Neutrophil (primary cell): ENCODE measurements around the gene HS1BP3.

Experiments
- H3K27ac ChIP-seq: fragments of 200-600 bp; sonication (generic); 2 replicates; pipeline ENCODE4 v1.5.1; 2016; ENCODE audit warnings: mild to moderate bottlenecking, moderate library complexity
- H3K27me3 ChIP-seq: fragments of 200-600 bp; sonication (generic); 2 replicates; pipeline ENCODE4 v1.6.0; 2016; ENCODE audit warnings: mild to moderate bottlenecking
- H3K36me3 ChIP-seq: fragments of 200-600 bp; sonication (generic); 2 replicates; pipeline ENCODE4 v1.5.1; 2017
- H3K4me1 ChIP-seq, 2 experiments: fragments of 200-600 bp in 1 of 2; sonication (generic) in 1 of 2; 1 replicate in 1 of 2; 2 replicates in 1 of 2; pipeline versions ENCODE4 v1.5.1 to v1.6.1; 2013 to 2016; ENCODE audit warnings: low read depth in 1 of 2, low read length in 1 of 2, mild to moderate bottlenecking in 1 of 2, moderate library complexity in 1 of 2; ENCODE audit not compliant: control insufficient read depth in 1 of 2, insufficient read depth in 1 of 2
- H3K4me3 ChIP-seq, 2 experiments: fragments of 200-600 bp in 1 of 2; sonication (generic) in 1 of 2; 1 replicate in 1 of 2; 2 replicates in 1 of 2; pipeline ENCODE4 v1.5.1; 2013 to 2016; ENCODE audit warnings: low read depth in 1 of 2, low read length in 1 of 2, mild to moderate bottlenecking in 1 of 2, moderate library complexity in 1 of 2
- H3K9me3 ChIP-seq: fragments of 200-600 bp; sonication (generic); 2 replicates; pipeline ENCODE4 v1.5.1; 2016
- TF ChIP-seq, protein P1 (sequence below): fragments of 200-600 bp; sonication (generic); IDR thresholded peaks from 2 replicates; pipeline ENCODE4 v1.5.1; 2016; ENCODE audit warnings: antibody characterized with exemption

The HS1BP3 gene

GRCh38 chr2:20626392-20626697 is 24.6 kb downstream of the HS1BP3 start:
- TF ChIP-seq, protein P1, sequence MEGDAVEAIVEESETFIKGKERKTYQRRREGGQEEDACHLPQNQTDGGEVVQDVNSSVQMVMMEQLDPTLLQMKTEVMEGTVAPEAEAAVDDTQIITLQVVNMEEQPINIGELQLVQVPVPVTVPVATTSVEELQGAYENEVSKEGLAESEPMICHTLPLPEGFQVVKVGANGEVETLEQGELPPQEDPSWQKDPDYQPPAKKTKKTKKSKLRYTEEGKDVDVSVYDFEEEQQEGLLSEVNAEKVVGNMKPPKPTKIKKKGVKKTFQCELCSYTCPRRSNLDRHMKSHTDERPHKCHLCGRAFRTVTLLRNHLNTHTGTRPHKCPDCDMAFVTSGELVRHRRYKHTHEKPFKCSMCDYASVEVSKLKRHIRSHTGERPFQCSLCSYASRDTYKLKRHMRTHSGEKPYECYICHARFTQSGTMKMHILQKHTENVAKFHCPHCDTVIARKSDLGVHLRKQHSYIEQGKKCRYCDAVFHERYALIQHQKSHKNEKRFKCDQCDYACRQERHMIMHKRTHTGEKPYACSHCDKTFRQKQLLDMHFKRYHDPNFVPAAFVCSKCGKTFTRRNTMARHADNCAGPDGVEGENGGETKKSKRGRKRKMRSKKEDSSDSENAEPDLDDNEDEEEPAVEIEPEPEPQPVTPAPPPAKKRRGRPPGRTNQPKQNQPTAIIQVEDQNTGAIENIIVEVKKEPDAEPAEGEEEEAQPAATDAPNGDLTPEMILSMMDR = no peak
- Histone ChIP-seq H3K36me3 (peaks cover 91% of the 10 kb centered on the region), H3K27ac (no peak overlapping the region), H3K4me3 (no peak overlapping the region), H3K4me1 (no peaks in the 10 kb centered on the region), H3K9me3 (no peaks in the 10 kb centered on the region), H3K27me3 (no peaks in the 10 kb centered on the region)

- TF ChIP-seq, protein P1 = no peak
- Histone ChIP-seq H3K27me3 (no peaks in the 10 kb centered on the region), H3K4me1 (no peaks in the 10 kb centered on the region), H3K27ac (no peak overlapping the region), H3K36me3 (peaks cover 92% of the 10 kb centered on the region), H3K4me3 (no peak overlapping the region), H3K9me3 (no peaks in the 10 kb centered on the region)
Observed at GRCh38 chr2:20625491-20626391, 25.2 kb downstream of the HS1BP3 start.

- Histone ChIP-seq H3K9me3 (no peaks in the 10 kb centered on the region), H3K27me3 (no peaks in the 10 kb centered on the region), H3K4me1 (no peaks in the 10 kb centered on the region), H3K36me3 (peaks cover 95% of the 10 kb centered on the region), H3K4me3 (no peak overlapping the region), H3K27ac (no peak overlapping the region)
- TF ChIP-seq, protein P1 = no peak
Observed at GRCh38 chr2:20624884-20625485, 25.9 kb downstream of the HS1BP3 start.

GRCh38 chr2:20624156-20624883 is 26.6 kb downstream of the HS1BP3 start:
- H3K4me1 ChIP-seq = no peaks in the 10 kb centered on the region
- no peaks in the 10 kb centered on the region for H3K9me3 ChIP-seq
- H3K27me3 ChIP-seq = no peaks in the 10 kb centered on the region
- peaks cover 95% of the 10 kb centered on the region for H3K36me3 ChIP-seq
- H3K27ac ChIP-seq = no peak overlapping the region
- TF ChIP-seq, protein P1 = no peak
- H3K4me3 ChIP-seq = no peak overlapping the region

DNA sequence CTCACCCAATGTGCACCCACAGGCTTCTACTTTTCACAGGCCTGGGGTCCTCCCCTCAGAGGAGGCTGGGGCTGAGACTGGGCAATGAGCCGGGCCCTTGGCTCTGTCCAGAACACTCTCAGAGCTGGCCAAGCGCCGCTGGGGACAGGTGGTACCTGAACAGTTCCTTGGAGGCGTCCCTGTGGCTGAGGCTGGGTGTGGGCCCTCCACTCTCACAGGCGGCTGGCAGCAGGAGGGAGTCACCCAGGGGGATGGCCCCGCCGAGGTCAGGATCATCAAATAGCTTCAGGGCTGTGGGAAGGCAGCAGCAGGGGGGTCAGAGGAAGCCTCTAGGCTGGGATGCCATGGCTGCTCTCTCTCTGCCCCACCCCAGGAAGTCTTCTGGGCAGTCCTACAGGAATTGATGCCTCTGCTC is 27.1 kb downstream of the HS1BP3 start:
- peaks cover 95% of the 10 kb centered on the region for H3K36me3 ChIP-seq
- TF ChIP-seq, protein P1 = no peak
- H3K9me3 ChIP-seq = no peaks in the 10 kb centered on the region

More for the DNA sequence above, 27.1 kb downstream of the HS1BP3 start:
- no peaks in the 10 kb centered on the region for H3K27me3 ChIP-seq
- H3K4me1 ChIP-seq = no peaks in the 10 kb centered on the region
- H3K27ac ChIP-seq = no peak overlapping the region
- no peak overlapping the region for H3K4me3 ChIP-seq
